ENCODE data around the gene PRELID1.

Gene PRELID1

GRCh38 chr5:177313561-177314259, 10.1 kb downstream of the PRELID1 start:
- no peak for DNase-seq (ENCODE audit: low read depth in 1 of 2, low spot score in 1 of 2)

DNA sequence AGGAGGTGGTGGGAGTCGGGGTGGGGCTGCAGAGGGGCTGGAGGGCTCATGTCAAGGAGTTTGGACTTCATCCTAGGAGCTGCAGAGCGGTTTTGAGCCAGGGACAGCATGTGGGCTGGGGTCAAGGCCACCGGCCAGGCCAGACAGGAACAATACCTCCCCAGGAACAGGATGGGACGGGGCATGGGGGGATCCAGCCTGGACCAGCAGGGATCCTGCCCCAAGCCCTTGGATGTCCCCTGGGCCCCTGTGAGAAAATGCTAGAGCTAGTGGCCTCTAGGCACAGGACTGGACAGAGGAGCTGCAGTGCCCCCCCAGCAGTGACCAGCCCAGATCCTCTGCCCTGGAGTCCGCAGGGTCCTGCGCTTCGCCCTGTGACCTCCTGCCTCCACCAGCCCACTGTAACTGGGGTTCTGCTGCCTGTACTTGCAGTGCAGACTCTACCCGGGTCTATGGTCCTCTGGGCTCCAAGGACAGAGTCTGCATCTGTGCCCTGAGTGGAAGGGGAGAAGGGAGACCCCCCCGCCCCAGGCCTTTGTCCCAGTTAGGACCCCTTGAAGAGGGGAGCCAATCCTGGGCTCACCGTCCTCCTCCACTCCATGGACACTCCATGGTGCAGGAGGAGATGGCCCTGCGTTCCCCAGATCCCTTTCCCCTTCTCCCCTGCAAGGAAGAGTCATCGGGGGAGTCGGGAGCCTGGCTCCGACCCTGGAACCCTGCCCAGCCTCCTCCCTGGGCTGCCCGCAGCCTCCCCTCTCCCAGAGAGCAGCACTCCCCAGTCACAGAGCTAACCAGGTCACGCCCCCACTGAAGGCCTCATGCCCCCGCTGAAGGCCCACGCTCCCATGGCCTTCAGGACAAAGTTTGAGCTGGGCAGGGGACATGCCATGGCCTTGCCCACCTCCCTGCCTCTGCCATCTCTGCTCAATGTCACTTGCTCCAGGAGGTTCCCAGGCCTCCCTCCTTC, 11.1 kb downstream of the PRELID1 start:
- DNase-seq (ENCODE audit: low read depth in 1 of 2, low spot score in 1 of 2): no peak

- DNase-seq (ENCODE audit: low read depth in 1 of 2, low spot score in 1 of 2): no peak
Measured at GRCh38 chr5:177315411-177315810, 11.8 kb downstream of the PRELID1 start.

DNA sequence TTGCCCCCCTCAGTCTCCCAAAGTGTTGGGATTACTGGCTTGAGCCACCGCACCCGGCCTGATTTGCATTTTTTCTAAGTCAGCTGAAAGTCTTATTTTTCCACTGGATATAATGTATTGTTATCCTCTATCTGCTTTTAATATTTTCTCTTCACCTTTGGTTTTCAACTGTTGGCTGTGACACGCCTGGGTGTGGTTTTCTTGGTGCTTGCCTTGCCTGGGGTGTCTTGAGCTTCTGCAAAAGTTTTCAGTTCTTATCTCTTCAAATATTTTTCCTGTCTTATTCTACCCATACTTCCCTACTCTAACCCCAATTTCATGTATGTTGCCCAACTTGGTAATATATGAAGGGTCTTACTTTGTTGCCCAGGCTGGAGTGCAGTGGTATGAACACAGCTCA, 12.4 kb downstream of the PRELID1 start:
- DNase-seq (ENCODE audit: low read depth in 1 of 2, low spot score in 1 of 2): no peak

DNA sequence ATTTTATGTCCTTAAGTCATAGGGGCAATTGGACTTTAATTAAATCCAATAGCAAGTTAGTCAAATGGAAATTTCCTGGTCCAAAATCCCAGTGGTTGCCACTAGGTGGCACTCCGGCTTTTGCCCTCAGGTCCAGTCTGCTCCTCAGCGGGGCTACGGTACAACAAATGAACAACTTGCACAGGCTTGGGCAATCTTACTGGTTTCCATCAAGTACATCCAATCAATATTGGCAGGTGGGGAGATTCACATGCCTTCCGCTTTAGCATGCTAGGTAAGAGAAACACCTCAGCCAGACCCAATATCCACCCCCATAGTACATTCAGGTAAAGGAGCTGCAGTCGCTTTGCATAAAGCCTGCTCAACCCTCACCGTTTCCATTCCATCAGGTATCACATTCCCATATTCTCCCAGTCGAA, 14.4 kb downstream of the PRELID1 start:
- peak; percentile 56 for DNase-seq (ENCODE audit: low read depth in 1 of 2, low spot score in 1 of 2)

- no peak for DNase-seq (ENCODE audit: low read depth in 1 of 2, low spot score in 1 of 2)
Measured at GRCh38 chr5:177319913-177320588, 16.5 kb downstream of the PRELID1 start.

DNA sequence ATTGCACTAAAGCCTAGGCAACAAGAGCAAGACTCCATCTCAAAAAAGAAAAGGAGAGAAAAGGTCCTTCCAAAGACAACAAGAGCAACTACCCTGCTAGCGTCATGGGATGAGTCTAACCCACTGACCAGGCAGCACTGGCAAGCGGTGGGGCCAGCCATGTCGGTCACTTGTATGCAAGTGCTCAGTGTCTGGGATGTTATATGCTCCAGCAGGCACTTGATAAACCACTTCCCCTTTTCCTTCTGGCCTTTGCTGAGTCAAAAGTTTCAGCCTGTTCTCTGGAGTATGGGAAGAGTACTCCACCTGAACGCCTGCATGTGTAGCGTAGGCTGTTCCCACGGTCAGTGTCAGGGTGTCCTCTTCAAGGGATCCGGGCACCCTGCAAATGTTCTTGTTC, 17.3 kb downstream of the PRELID1 start:
- DNase-seq (ENCODE audit: low read depth in 1 of 2, low spot score in 1 of 2): no peak

- no peak for DNase-seq (ENCODE audit: low read depth in 1 of 2, low spot score in 1 of 2)
Measured at GRCh38 chr5:177325868-177326381, 22.3 kb downstream of the PRELID1 start.

DNA sequence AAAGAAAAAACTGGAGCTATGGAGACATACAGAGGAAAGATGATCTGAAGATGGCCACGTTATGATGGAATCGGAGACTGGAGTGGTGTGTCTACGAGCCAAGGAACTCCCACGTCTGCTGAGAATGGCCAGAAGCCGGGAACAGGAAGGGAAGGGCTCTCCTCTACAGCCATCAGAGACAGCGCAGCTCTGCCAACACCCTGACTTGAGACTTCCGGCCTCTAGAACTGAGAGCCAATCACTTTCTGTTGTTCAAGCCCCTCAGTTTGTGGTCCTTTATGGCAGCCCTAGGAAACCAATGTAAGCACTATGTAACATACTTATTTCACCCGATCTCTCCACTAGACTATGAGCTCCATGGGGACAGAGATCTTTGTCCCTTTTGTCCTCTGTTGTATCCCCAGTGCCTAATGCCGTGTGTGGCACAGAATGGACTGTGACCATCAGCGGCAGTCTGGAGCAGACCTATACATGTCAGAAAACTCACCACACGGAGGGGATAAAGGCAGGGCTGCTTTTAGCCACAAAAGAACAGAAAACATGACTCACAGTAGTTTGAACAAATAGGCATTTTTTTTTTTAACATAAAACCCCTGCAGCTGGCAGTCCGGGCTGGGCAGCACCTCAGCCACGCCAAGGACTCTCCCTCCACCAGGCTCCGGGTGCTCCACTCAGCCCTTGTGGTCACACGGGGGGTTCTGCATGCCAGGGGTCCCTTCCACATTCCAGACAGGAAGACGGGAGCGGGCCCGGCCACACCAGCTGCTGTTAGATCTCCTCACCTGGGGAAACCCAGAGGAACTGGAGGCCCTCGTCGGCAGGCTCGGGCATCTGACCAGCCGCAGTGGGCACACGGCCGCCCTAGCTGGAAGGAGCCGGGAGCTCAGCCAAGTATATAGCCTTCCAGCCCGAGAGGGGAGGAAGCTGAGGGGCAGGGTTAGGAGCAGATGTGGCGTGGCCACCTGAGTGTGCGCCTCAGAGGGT, 24.2 kb downstream of the PRELID1 start:
- DNase-seq (ENCODE audit: low read depth in 1 of 2, low spot score in 1 of 2): no peak

DNA sequence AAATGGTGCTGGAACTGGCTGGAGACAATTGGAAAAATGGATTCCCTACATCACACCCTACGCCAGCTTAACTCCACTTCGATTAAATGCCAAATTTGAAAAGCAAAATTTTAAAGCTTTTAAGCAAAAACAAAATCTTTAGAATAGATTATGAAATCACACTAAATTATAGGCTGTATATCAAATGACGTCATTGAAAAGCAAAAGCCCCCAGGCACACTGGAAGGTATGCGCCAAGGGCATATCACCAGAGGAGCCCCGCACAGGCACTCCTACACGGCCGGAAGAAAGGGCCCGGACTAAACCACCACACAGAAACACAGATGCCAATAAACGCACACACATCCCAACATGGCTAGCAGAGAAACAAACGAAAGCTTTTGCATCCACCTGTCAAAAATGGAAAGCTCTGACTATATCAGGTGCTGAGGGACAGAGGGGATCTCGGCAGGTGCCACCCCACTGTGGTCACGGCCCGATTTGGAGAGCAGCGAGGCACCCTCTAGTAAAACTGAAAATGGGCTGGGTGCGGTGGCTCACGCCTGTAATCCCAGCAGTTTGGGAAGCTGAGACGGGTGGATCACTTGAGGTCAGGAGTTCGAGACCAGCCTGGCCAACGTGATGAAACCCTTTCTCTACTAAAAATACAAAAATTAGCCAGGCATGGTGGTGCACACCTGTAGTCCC, 25.1 kb downstream of the PRELID1 start:
- DNase-seq (ENCODE audit: low read depth in 1 of 2, low spot score in 1 of 2): no peak

DNA sequence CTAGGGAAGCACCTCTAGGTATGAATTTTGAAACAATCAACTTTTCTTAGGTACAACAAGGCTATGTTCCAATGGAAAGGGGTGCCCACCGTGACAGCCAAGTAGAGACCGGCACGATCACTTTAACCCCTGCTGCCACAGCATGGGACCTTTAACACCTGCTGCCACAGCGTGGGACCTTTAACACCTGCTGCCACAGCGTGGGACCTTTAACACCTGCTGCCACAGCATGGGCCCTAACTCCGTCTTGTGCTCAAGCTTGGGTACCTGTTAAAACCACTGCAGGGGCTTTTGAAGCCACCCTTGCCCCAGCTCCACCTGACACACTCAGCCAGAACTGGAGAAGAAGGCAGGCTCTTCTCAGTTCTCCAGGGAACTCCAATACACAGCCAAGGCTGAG, 26.3 kb downstream of the PRELID1 start:
- no peak for DNase-seq (ENCODE audit: low read depth in 1 of 2, low spot score in 1 of 2)

GRCh38 chr5:177330991-177331842, 27.6 kb downstream of the PRELID1 start:
- no peak for DNase-seq (ENCODE audit: low read depth in 1 of 2, low spot score in 1 of 2)

DNA sequence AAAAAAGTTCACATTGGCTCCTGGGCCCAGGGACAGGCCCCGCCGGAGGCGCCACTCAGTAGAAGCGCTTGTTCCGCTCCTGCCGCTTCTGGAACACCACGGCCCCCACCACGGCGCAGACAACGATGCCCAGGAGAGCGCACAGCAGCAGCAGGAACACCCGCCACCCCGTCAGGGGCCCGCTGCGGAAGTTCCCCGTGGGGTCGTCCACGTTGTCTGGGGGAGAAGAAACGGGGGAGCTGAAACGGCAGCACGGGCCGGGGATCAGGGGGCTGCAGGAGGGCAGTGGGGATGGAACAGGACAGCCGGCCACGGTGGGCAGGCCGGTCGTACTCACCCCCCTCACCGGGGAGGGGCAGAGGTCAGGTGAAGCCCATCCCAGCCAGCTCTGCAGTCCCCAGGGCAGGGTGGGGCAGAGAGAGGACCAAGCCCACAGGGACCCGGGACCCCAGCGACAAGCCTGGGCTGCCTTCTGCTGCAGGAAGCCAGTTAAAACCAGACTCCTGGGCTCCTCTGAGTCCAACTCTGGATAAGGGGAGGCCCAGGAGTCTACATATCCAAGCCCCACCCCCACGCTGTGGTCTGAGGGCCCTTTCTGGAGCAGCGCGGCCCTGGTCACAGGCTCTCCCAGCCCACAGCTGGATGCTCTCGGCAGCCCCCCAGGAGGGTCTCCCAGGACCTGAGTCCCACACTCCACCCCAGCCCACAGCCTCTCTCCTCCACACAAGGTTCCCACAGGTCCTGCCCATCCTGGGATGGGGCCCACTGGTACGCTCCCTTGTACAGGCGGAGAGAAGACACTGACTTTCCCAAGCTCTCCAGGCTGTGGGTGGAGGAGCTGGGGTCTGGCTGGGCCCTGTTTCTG, 28.7 kb downstream of the PRELID1 start:
- DNase-seq (ENCODE audit: low read depth in 1 of 2, low spot score in 1 of 2): no peak

DNA sequence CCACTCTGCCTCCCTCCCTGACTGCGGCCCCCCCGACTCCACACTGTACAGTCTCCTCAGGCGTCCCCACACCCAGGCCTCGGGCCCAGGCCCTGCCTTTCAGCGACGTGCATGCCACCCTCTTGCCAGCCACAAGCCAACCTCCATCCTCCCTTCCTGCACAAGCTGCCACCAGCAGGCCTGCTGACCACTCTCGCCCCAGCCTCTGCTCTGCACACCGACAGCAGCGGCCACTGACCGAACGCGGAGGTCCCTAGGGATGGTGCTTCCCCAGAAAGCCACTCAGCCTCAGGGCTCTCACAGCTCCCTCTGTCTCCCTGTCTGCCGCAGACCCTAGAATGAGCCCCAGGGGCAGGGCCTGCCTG, 29.3 kb downstream of the PRELID1 start:
- no peak for DNase-seq (ENCODE audit: low read depth in 1 of 2, low spot score in 1 of 2)

DNA sequence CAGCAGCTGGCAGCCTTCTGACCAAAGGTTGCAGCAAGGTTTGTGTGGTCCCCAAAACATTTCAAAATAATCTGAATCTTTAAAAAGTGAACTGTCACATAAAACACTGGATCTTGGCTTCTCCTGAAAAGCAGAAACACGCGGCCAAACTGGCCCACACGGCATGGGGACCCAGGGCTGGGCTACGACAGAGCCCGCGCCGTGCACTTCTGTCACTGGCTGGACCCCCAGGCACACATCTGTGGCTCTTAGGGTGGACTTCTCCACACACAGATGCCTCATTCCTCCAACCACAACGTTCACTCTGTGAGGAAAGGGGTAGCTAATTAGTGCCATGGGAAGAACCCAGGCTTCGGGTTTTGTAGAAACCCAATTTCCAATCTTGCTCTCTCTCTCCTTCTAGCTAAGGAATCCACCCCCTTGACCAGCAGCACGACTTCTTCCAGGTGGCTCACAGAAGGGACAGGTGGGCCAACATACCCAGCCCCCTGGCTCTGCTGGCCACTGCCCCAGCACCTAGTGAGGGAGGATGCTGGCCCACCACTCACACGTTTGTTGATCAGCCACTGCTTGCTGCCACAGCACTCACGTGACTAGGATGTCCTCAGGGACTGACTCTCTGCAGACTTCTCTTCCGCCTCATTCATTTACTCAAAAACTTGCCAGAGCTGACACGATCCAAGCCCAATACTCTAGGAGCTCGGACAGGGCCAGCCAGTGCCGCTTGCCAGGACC, 30.0 kb downstream of the PRELID1 start:
- no peak for DNase-seq (ENCODE audit: low read depth in 1 of 2, low spot score in 1 of 2)

GRCh38 chr5:177334155-177334551, 30.6 kb downstream of the PRELID1 start:
- no peak for DNase-seq (ENCODE audit: low read depth in 1 of 2, low spot score in 1 of 2)

Data from activated T-helper 1 cell treated with anti-CD3 and anti-CD28 coated beads, Interleukin-2, amount 50 U/mL, for 16 hours (primary cell).